Tibial nerve (tissue), 3 donors: Measurements from ENCODE around the gene SPTBN5.

Source experiments
- POLR2A ChIP-seq, 2 donors: fragments of 450-650 bp; IDR thresholded peaks; one replicate each; pipeline ENCODE4 v1.6.1; 2017; ENCODE audit warnings: antibody characterized with exemption in 2 of 2, mild to moderate bottlenecking in 2 of 2, moderate library complexity in 2 of 2
- TF ChIP-seq, protein P1 (sequence below), 5 experiments: fragments of 200-600 bp in 3 of 5; fragments of 450-650 bp in 2 of 5; sonication (generic) in 3 of 5; IDR thresholded peaks; one replicate each; pipeline ENCODE4 v1.5.1; 2016 to 2019; ENCODE audit warnings: antibody characterized with exemption in 5 of 5, mild to moderate bottlenecking in 3 of 5, moderate library complexity in 2 of 5

DNA sequence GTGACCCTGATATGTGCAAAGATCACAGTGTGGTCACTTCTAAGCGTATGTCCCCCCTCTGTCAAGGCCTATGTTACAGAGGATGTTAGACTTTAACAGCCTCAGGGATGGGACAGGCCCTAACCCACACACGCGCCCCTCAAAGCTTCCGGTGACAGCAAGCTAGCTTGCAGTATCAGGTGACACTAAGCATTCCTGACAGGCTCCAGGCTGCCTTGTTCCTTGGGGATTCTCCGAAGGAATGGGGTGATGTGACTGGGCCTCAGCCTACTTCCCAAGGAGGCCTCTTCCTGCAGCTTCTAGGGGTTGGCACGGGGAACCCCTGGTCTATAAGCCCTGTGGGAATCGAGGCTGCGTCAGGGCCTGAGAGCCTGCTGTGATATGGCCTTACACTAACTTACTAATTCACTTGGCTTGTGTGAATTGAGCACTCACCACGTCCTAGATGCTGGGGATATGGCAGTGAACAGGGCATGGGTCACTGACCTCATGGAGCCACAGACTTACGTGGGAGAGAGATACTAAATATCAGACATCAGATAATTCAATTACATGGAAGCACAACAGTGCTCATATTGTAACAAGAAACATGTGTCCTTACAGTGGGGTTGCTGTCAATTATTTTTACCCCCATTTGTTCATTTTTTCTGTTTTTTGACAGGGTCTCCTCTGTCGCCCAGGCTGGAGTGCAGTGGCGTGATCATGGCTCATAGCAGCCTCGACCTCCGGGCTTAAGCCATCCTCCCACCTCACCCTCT, 11.4 kb upstream of the SPTBN5 start:
- TF ChIP-seq, protein P1, sequence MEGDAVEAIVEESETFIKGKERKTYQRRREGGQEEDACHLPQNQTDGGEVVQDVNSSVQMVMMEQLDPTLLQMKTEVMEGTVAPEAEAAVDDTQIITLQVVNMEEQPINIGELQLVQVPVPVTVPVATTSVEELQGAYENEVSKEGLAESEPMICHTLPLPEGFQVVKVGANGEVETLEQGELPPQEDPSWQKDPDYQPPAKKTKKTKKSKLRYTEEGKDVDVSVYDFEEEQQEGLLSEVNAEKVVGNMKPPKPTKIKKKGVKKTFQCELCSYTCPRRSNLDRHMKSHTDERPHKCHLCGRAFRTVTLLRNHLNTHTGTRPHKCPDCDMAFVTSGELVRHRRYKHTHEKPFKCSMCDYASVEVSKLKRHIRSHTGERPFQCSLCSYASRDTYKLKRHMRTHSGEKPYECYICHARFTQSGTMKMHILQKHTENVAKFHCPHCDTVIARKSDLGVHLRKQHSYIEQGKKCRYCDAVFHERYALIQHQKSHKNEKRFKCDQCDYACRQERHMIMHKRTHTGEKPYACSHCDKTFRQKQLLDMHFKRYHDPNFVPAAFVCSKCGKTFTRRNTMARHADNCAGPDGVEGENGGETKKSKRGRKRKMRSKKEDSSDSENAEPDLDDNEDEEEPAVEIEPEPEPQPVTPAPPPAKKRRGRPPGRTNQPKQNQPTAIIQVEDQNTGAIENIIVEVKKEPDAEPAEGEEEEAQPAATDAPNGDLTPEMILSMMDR (IDR thresholded peaks at IDR 0.05): no peak
- TF ChIP-seq POLR2A (IDR thresholded peaks at IDR 0.05): no peak
